HEK293 (cell line): Measurements from ENCODE around the gene PLCB1.

ENCODE experiments used
- CTCF ChIA-PET: fragments of 350-600 bp; formaldehyde crosslinking; extraction: SDS; loops from one replicate; lab custom pipeline; 2021; ENCODE audit warnings: antibody characterized with exemption; lab: Yijun Ruan, JAX
- POLR2A ChIA-PET: fragments of 300-600 bp; formaldehyde crosslinking; extraction: SDS; loops from one replicate; lab custom pipeline; 2020; ENCODE audit warnings: antibody characterized with exemption, inconsistent platforms; lab: Yijun Ruan, JAX
- H3K27ac ChIP-seq: fragments of 200-500 bp; sonication (Bioruptor generic); 2 replicates; pipeline ENCODE4 v1.5.1; 2014; ENCODE audit warnings: low read depth, low read length, control low read depth, inconsistent platforms; ENCODE audit errors: extremely low read depth
- H3K36me3 ChIP-seq, 2 experiments: fragments of 200-500 bp in 1 of 2; sonication (Bioruptor generic) in 1 of 2; 1 replicate in 1 of 2; 2 replicates in 1 of 2; pipeline ENCODE4 v1.5.1; 2014 to 2017; ENCODE audit warnings: inconsistent platforms in 2 of 2, low read length in 2 of 2; ENCODE audit not compliant: control insufficient read depth in 2 of 2, insufficient read depth in 1 of 2
- H3K4me1 ChIP-seq: fragments of 200-500 bp; sonication (Bioruptor generic); 2 replicates; pipeline ENCODE4 v1.5.1; 2014; ENCODE audit warnings: mild to moderate bottlenecking, low read length, inconsistent platforms; ENCODE audit not compliant: control insufficient read depth, insufficient read depth
- H3K4me3 ChIP-seq: 2 replicates; pipeline ENCODE4 v1.5.1; 2011; ENCODE audit warnings: low read depth, mild to moderate bottlenecking, control low read depth, low read length, moderate library complexity
- H3K9me3 ChIP-seq: fragments of 200-500 bp; sonication (Bioruptor generic); 2 replicates; pipeline ENCODE4 v1.5.1; 2014; ENCODE audit warnings: low read depth, low read length, inconsistent platforms; ENCODE audit not compliant: control insufficient read depth, insufficient read depth
- GLI2 ChIP-seq: fragments of 450-650 bp; formaldehyde crosslinking; IDR thresholded peaks from 2 replicates; pipeline ENCODE4; 2017; ENCODE audit warnings: missing biosample characterization, missing genetic modification characterization, low read depth, borderline replicate concordance
- HOXC10 ChIP-seq: sonication (generic); formaldehyde crosslinking; IDR thresholded peaks from 2 replicates; pipeline ENCODE4 v1.8.1; 2023; ENCODE audit warnings: mild to moderate bottlenecking, missing genetic modification reagents
- HOXD13 ChIP-seq: sonication (generic); formaldehyde crosslinking; IDR thresholded peaks from 2 replicates; pipeline ENCODE4 v1.8.0; 2022; ENCODE audit warnings: missing genetic modification reagents, borderline replicate concordance
- PRDM4 ChIP-seq: fragments of 450-650 bp; formaldehyde crosslinking; IDR thresholded peaks from 2 replicates; pipeline ENCODE4 v1.5.1; 2017; ENCODE audit warnings: missing biosample characterization, missing genetic modification characterization
- SCRT2 ChIP-seq: fragments of 450-650 bp; formaldehyde crosslinking; IDR thresholded peaks from 2 replicates; pipeline ENCODE4 v1.5.1; 2016; ENCODE audit warnings: missing biosample characterization, missing genetic modification characterization
- SP2 ChIP-seq: fragments of 450-650 bp; formaldehyde crosslinking; IDR thresholded peaks from 2 replicates; pipeline ENCODE4 v1.5.1; 2016; ENCODE audit warnings: missing biosample characterization, missing genetic modification characterization
- SP7 ChIP-seq: fragments of 450-650 bp; formaldehyde crosslinking; IDR thresholded peaks from 2 replicates; pipeline ENCODE4 v1.5.1; 2016; ENCODE audit warnings: missing biosample characterization, missing genetic modification characterization
- TRIM28 ChIP-seq: IDR thresholded peaks from 2 replicates; pipeline ENCODE4 v1.6.1; 2011; ENCODE audit warnings: low read length, control low read depth, borderline replicate concordance
- ZBTB11 ChIP-seq: fragments of 450-650 bp; formaldehyde crosslinking; conservative IDR thresholded peaks from 2 replicates; pipeline ENCODE4 v1.5.1; 2016; ENCODE audit warnings: low read depth, missing biosample characterization, missing genetic modification characterization
- ZEB2 ChIP-seq: fragments of 450-650 bp; formaldehyde crosslinking; IDR thresholded peaks from 2 replicates; pipeline ENCODE4 v1.5.1; 2016; ENCODE audit warnings: missing biosample characterization, missing genetic modification characterization
- ZFP41 ChIP-seq: fragments of 450-650 bp; formaldehyde crosslinking; IDR thresholded peaks from 2 replicates; pipeline ENCODE4 v1.5.1; 2016; ENCODE audit warnings: missing biosample characterization, missing genetic modification characterization, borderline replicate concordance
- ZNF114 ChIP-seq: fragments of 450-650 bp; formaldehyde crosslinking; IDR thresholded peaks from 2 replicates; pipeline ENCODE4 v1.5.0; 2017; ENCODE audit warnings: missing biosample characterization, missing genetic modification characterization
- ZNF19 ChIP-seq: fragments of 450-650 bp; formaldehyde crosslinking; IDR thresholded peaks from 2 replicates; pipeline ENCODE4; 2016; ENCODE audit warnings: missing biosample characterization, missing genetic modification characterization, low read depth
- ZNF211 ChIP-seq: fragments of 450-650 bp; formaldehyde crosslinking; IDR thresholded peaks from 2 replicates; pipeline ENCODE4 v1.5.1; 2016; ENCODE audit warnings: low read depth, missing biosample characterization, missing genetic modification characterization
- ZNF214 ChIP-seq: fragments of 450-650 bp; formaldehyde crosslinking; IDR thresholded peaks from 2 replicates; pipeline ENCODE4 v1.5.1; 2017; ENCODE audit warnings: missing biosample characterization, mild to moderate bottlenecking, missing genetic modification characterization, borderline replicate concordance
- ZNF366 ChIP-seq: fragments of 450-650 bp; formaldehyde crosslinking; conservative IDR thresholded peaks from 2 replicates; pipeline ENCODE4 v1.5.1; 2016; ENCODE audit warnings: missing biosample characterization, missing genetic modification characterization
- ZNF488 ChIP-seq: fragments of 450-650 bp; formaldehyde crosslinking; IDR thresholded peaks from 2 replicates; pipeline ENCODE4 v1.5.1; 2016; ENCODE audit warnings: missing biosample characterization, missing genetic modification characterization
- ZNF521 ChIP-seq: fragments of 450-650 bp; formaldehyde crosslinking; IDR thresholded peaks from 2 replicates; pipeline ENCODE4 v1.5.1; 2017; ENCODE audit warnings: missing biosample characterization, mild to moderate bottlenecking, missing genetic modification characterization
- ZNF549 ChIP-seq: fragments of 450-650 bp; IDR thresholded peaks from 2 replicates; pipeline ENCODE4 v1.5.1; 2018; ENCODE audit warnings: missing biosample characterization, missing genetic modification characterization, mild to moderate bottlenecking, inconsistent platforms, moderate library complexity
- ZNF571 ChIP-seq: fragments of 450-650 bp; formaldehyde crosslinking; IDR thresholded peaks from 2 replicates; pipeline ENCODE4 v1.5.0; 2017; ENCODE audit warnings: missing biosample characterization, missing genetic modification characterization
- ZNF610 ChIP-seq: fragments of 450-650 bp; formaldehyde crosslinking; IDR thresholded peaks from 2 replicates; pipeline ENCODE4 v1.5.1; 2016; ENCODE audit warnings: missing biosample characterization, missing genetic modification characterization, borderline replicate concordance
- ZNF701 ChIP-seq: fragments of 450-650 bp; formaldehyde crosslinking; IDR thresholded peaks from 2 replicates; pipeline ENCODE4 v1.5.1; 2016; ENCODE audit warnings: missing biosample characterization, missing genetic modification characterization
- ZNF704 ChIP-seq: fragments of 450-650 bp; formaldehyde crosslinking; IDR thresholded peaks from 2 replicates; pipeline ENCODE4 v1.5.1; 2016; ENCODE audit warnings: missing biosample characterization, missing genetic modification characterization
- ZNF777 ChIP-seq: fragments of 450-650 bp; formaldehyde crosslinking; IDR thresholded peaks from 2 replicates; pipeline ENCODE4 v1.5.1; 2017; ENCODE audit warnings: missing biosample characterization, missing genetic modification characterization, borderline replicate concordance
- TF ChIP-seq, protein P1 (sequence below): fragments of 450-650 bp; formaldehyde crosslinking; IDR thresholded peaks from 2 replicates; pipeline ENCODE4 v1.5.1; 2016; ENCODE audit warnings: missing biosample characterization, missing genetic modification characterization
- TF ChIP-seq, protein P2 (sequence below): fragments of 450-650 bp; formaldehyde crosslinking; IDR thresholded peaks from 2 replicates; pipeline ENCODE4 v1.5.1; 2016; ENCODE audit warnings: missing biosample characterization, missing genetic modification characterization

Gene PLCB1

GRCh38 chr20:8362457-8362856 is 230.4 kb downstream of the PLCB1 start (continued):
- TF ChIP-seq ZBTB11 = no peak
- TF ChIP-seq ZNF366 = no peak
- no peak for TF ChIP-seq ZNF19 (tag by site-specific recombination)
- TF ChIP-seq PRDM4 (tag by site-specific recombination) = no peak
- no peak for TF ChIP-seq ZFP41
- no peak for TF ChIP-seq TRIM28

GRCh38 chr20:8363970-8364733 is 232.1 kb downstream of the PLCB1 start:
- H3K9me3 ChIP-seq = no peaks in the 10 kb centered on the region
- H3K36me3 ChIP-seq = no peaks in the 10 kb centered on the region
- H3K4me1 ChIP-seq = no peaks in the 10 kb centered on the region; the same call in 1 of the 2 replicates
- H3K4me3 ChIP-seq = no peak overlapping the region
- TF ChIP-seq ZNF610 (tag by site-specific recombination) (no peak), HOXD13 (CRISPR knock-in tag) (no peak), ZNF214 (tag by site-specific recombination) (no peak), ZNF571 (tag by site-specific recombination) (no peak), ZNF704 (no peak), ZNF488 (no peak), ZNF114 (tag by site-specific recombination) (no peak), ZNF521 (no peak), GLI2 (no peak), SP2 (no peak), HOXC10 (CRISPR knock-in tag) (no peak), ZNF701 (tag by site-specific recombination) (no peak), SP7 (tag by site-specific recombination) (no peak), ZNF211 (no peak), ZNF777 (tag by site-specific recombination) (no peak), SCRT2 (no peak), ZEB2 (tag by site-specific recombination) (no peak), ZNF549 (no peak)
- TF ChIP-seq, protein P1, sequence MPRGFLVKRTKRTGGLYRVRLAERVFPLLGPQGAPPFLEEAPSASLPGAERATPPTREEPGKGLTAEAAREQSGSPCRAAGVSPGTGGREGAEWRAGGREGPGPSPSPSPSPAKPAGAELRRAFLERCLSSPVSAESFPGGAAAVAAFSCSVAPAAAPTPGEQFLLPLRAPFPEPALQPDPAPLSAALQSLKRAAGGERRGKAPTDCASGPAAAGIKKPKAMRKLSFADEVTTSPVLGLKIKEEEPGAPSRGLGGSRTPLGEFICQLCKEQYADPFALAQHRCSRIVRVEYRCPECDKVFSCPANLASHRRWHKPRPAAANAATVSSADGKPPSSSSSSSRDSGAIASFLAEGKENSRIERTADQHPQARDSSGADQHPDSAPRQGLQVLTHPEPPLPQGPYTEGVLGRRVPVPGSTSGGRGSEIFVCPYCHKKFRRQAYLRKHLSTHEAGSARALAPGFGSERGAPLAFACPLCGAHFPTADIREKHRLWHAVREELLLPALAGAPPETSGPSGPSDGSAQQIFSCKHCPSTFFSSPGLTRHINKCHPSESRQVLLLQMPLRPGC = no peak
- TF ChIP-seq, protein P2, sequence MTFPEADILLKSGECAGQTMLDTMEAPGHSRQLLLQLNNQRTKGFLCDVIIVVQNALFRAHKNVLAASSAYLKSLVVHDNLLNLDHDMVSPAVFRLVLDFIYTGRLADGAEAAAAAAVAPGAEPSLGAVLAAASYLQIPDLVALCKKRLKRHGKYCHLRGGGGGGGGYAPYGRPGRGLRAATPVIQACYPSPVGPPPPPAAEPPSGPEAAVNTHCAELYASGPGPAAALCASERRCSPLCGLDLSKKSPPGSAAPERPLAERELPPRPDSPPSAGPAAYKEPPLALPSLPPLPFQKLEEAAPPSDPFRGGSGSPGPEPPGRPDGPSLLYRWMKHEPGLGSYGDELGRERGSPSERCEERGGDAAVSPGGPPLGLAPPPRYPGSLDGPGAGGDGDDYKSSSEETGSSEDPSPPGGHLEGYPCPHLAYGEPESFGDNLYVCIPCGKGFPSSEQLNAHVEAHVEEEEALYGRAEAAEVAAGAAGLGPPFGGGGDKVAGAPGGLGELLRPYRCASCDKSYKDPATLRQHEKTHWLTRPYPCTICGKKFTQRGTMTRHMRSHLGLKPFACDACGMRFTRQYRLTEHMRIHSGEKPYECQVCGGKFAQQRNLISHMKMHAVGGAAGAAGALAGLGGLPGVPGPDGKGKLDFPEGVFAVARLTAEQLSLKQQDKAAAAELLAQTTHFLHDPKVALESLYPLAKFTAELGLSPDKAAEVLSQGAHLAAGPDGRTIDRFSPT = no peak
- ChIA-PET POLR2A (no interaction called here), CTCF (no interaction called here)
- H3K27ac ChIP-seq = no peak overlapping the region
